Calu3 (cell line): ENCODE measurements around the gene CDK4. TPM values are rescaled to one million over a fixed set of nuclear protein-coding genes. Genes with fewer than 3 reads are reported as not detected.

Experiments
- BruUV-seq: library from RNA; stranded (reverse); fragments of 400-500 nt; replicated peaks from 2 replicates; lab custom pipeline; 2021; lab: Mats Ljungman, UMichigan
- CTCF ChIA-PET: fragments of 300-600 bp; sonication (Branson Sonifier 250); formaldehyde crosslinking; loops from one replicate; lab custom pipeline; 2022; ENCODE audit warnings: antibody characterized with exemption; lab: Charles Lee
- DNase-seq: peaks from one replicate; pipeline ENCODE4 v3.0.0; 2022
- H3K27ac Mint-ChIP-seq: one replicate; pipeline ENCODE4 v1.8.0; 2022; ENCODE audit warnings: mixed read lengths; ENCODE audit not compliant: unreplicated experiment
- H3K27me3 Mint-ChIP-seq: one replicate; pipeline ENCODE4 v1.8.0; 2022; ENCODE audit warnings: mixed read lengths; ENCODE audit not compliant: unreplicated experiment
- H3K36me3 Mint-ChIP-seq: one replicate; pipeline ENCODE4 v1.8.0; 2022; ENCODE audit warnings: mild to moderate bottlenecking, moderate library complexity, mixed read lengths; ENCODE audit not compliant: insufficient read depth, unreplicated experiment
- H3K4me1 Mint-ChIP-seq: one replicate; pipeline ENCODE4 v1.8.0; 2022; ENCODE audit warnings: mild to moderate bottlenecking, low read depth, mixed read lengths; ENCODE audit not compliant: unreplicated experiment
- H3K4me3 Mint-ChIP-seq: one replicate; pipeline ENCODE4 v1.8.0; 2022; ENCODE audit warnings: mild to moderate bottlenecking, low read depth, moderate library complexity, mixed read lengths; ENCODE audit not compliant: unreplicated experiment
- H3K9me3 Mint-ChIP-seq: one replicate; pipeline ENCODE4 v1.8.0; 2022; ENCODE audit warnings: low read depth, mixed read lengths; ENCODE audit not compliant: unreplicated experiment
- intact Hi-C: fragments of 100-400 bp; cut with micrococcal nuclease; formaldehyde crosslinking; loops from one replicate; pipeline ENCODE4 v1.10.0; 2022; ENCODE audit not compliant: unreplicated experiment
- total RNA-seq: library from RNA; stranded (reverse); gene quantifications from 2 replicates; pipeline ENCODE4 v1.2.3, GENCODE V29; 2022
- TF ChIP-seq, protein P1 (sequence below): fragments of 200-600 bp; IDR thresholded peaks from one replicate; pipeline ENCODE4 v1.8.0; 2022; ENCODE audit warnings: antibody characterized with exemption; ENCODE audit not compliant: unreplicated experiment

Gene CDK4
- total RNA-seq, 1 experiment from 2014 or later, result 188 TPM

DNA sequence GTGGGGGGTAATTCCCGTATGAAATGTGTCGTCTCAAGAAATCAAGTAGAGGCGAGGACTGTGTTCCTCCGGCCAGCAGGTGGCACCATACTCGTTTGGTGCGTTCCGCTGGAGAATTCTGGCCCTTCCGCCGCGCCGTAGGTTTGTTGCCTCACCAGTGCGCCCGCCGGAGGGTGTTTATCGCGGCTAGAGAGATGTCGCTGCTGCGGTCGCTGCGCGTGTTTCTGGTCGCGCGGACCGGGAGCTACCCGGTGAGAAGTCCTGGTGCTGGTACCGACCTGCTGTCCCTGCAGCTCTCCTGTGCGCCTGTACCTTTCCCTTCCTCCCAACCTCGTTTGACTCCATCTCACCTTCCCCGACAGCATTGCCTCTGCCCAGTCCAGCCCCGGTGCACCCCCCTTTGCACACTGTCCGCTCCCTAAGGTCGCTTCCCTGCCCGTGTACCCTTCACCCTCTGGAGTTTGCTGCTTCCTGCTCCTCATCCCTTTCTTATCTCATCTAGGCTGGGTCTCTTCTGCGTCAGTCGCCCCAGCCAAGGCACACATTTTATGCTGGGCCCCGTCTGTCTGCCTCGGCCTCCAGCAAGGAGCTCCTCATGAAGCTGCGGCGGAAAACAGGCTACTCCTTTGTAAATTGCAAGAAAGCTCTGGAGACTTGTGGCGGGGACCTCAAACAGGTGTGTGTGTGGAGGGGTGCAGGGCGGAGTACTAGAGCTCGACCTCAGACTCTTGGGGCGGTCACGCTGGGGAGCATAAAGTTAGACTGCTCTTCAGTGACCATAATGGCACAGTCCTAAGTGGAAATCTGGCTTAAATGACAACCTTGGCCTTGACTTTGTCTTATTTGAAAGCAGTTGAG, 30.7 kb upstream of the CDK4 start, which contains the start of gene TSFM:
TSS of gene TSFM (plus strand) at position 180 of the 858 bp plus-strand sequence. CDS start at position 195, 15 bp downstream.
- intact Hi-C loops, result no loop called here
- peaks cover 18% of the 10 kb centered on the region for H3K36me3 Mint-ChIP-seq
- TF ChIP-seq, protein P1, sequence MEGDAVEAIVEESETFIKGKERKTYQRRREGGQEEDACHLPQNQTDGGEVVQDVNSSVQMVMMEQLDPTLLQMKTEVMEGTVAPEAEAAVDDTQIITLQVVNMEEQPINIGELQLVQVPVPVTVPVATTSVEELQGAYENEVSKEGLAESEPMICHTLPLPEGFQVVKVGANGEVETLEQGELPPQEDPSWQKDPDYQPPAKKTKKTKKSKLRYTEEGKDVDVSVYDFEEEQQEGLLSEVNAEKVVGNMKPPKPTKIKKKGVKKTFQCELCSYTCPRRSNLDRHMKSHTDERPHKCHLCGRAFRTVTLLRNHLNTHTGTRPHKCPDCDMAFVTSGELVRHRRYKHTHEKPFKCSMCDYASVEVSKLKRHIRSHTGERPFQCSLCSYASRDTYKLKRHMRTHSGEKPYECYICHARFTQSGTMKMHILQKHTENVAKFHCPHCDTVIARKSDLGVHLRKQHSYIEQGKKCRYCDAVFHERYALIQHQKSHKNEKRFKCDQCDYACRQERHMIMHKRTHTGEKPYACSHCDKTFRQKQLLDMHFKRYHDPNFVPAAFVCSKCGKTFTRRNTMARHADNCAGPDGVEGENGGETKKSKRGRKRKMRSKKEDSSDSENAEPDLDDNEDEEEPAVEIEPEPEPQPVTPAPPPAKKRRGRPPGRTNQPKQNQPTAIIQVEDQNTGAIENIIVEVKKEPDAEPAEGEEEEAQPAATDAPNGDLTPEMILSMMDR, result peak; percentile 93
- peak within 1 kb of the TSS; percentile 100 for H3K4me3 Mint-ChIP-seq
- no peaks in the 10 kb centered on the region for H3K9me3 Mint-ChIP-seq
- DNase-seq, result peak; percentile 97
- no peaks in the 10 kb centered on the region for H3K4me1 Mint-ChIP-seq
- CTCF ChIA-PET, result interaction anchor here (1.1 to 1.2 kb wide), 2 partner anchors 11 to 64 kb away, joined by 3 read pairs; partner anchors contain the start of genes CTDSP2, EEF1AKMT3 and METTL1
- no peaks in the 10 kb centered on the region for H3K27me3 Mint-ChIP-seq
- H3K27ac Mint-ChIP-seq, result peak within 1 kb of the TSS; percentile 100
- no TSS peak for BruUV-seq

DNA sequence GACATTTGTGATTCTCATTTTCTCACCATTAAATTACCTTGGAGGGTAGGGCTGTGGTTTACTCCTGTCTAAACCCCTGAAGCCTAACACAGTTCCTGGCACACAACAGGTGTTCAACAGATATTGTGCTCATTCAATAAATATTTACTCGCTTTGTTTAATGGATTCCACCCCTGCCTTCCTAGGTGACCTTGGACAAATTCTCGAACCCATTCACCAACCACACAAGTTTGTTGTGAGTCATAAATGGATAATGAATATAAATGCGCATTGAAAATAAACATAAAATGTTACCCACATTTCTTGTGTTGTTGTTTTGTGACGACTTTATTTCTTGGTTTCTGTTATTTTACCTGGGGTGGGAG, 30.1 kb upstream of the CDK4 start:
- BruUV-seq, result no TSS peak
- TF ChIP-seq, protein P1, result no peak
- H3K27me3 Mint-ChIP-seq, result no peaks in the 10 kb centered on the region
- H3K27ac Mint-ChIP-seq, result no peak overlapping the region
- H3K4me1 Mint-ChIP-seq, result no peaks in the 10 kb centered on the region
- CTCF ChIA-PET, result interaction anchor here (1.1 to 1.2 kb wide), 2 partner anchors 10 to 64 kb away, joined by 3 read pairs; partner anchors contain the start of genes CTDSP2, EEF1AKMT3 and METTL1
- no peak for DNase-seq
- peaks cover 18% of the 10 kb centered on the region for H3K36me3 Mint-ChIP-seq
- H3K4me3 Mint-ChIP-seq, result peak overlapping the region; percentile 100
- no peaks in the 10 kb centered on the region for H3K9me3 Mint-ChIP-seq
- intact Hi-C loops, result no loop called here

- intact Hi-C loops, result no loop called here
- Mint-ChIP-seq H3K27me3 (no peaks in the 10 kb centered on the region), H3K36me3 (peaks cover 18% of the 10 kb centered on the region), H3K4me3 (no peak overlapping the region), H3K9me3 (no peaks in the 10 kb centered on the region), H3K27ac (no peak overlapping the region), H3K4me1 (no peaks in the 10 kb centered on the region)
- no peak for DNase-seq
- BruUV-seq, result no TSS peak
- CTCF ChIA-PET, result no interaction called here
- TF ChIP-seq, protein P1, result no peak
Observed at GRCh38 chr12:57781801-57782200, 29.7 kb upstream of the CDK4 start.

- CTCF ChIA-PET, result no interaction called here
Observed at GRCh38 chr12:57781244-57781643, 29.1 kb upstream of the CDK4 start.

More at GRCh38 chr12:57781244-57781643, 29.1 kb upstream of the CDK4 start:
- TF ChIP-seq, protein P1, result no peak
- peaks cover 18% of the 10 kb centered on the region for H3K36me3 Mint-ChIP-seq
- no TSS peak for BruUV-seq
- no peak for DNase-seq
- H3K9me3 Mint-ChIP-seq, result no peaks in the 10 kb centered on the region
- no peak overlapping the region for H3K4me3 Mint-ChIP-seq
- intact Hi-C loops, result no loop called here
- H3K4me1 Mint-ChIP-seq, result no peaks in the 10 kb centered on the region
- no peak overlapping the region for H3K27ac Mint-ChIP-seq
- H3K27me3 Mint-ChIP-seq, result no peaks in the 10 kb centered on the region
